Activated CD8-positive, alpha-beta memory T cell treated with anti-CD3 and anti-CD28 coated beads for 24 hours (primary cell): Measurements from ENCODE around the gene TACC2.
"Not testable (repeated sequence)": the region's sequence is repeated elsewhere in the genome, so short reads cannot be mapped to it uniquely, and the experiment has no call there.

ENCODE experiments used
- DNase-seq: peaks from one replicate; pipeline ENCODE4 v3.0.0-alpha.2; 2020

The TACC2 gene

GRCh38 chr10:121984463-121984862 lies 4.5 kb upstream of the TACC2 start:
- DNase-seq, result no peak

GRCh38 chr10:121990015-121990677 lies 1.2 kb downstream of the TACC2 start:
- no peak for DNase-seq

- not testable (repeated sequence) for DNase-seq
Observed at GRCh38 chr10:121991727-121992126, 2.8 kb downstream of the TACC2 start.

- no peak for DNase-seq
Observed at GRCh38 chr10:121994429-121994941, 5.5 kb downstream of the TACC2 start.

GRCh38 chr10:121998462-121998861 lies 9.5 kb downstream of the TACC2 start:
- DNase-seq, result no peak

- no peak for DNase-seq
Observed at GRCh38 chr10:121999301-121999700, 10.3 kb downstream of the TACC2 start.

- no peak for DNase-seq
Observed at GRCh38 chr10:122001698-122002097, 12.7 kb downstream of the TACC2 start.

- DNase-seq, result no peak
Observed at GRCh38 chr10:122007415-122007814, 18.5 kb downstream of the TACC2 start.

GRCh38 chr10:122010405-122011050 lies 21.6 kb downstream of the TACC2 start:
- DNase-seq, result no peak

GRCh38 chr10:122012731-122013130 lies 23.8 kb downstream of the TACC2 start:
- DNase-seq, result no peak

GRCh38 chr10:122013311-122013780 lies 24.4 kb downstream of the TACC2 start:
- DNase-seq, result no peak

- no peak for DNase-seq
Observed at GRCh38 chr10:122014652-122015248, 25.8 kb downstream of the TACC2 start.

- not testable (repeated sequence) for DNase-seq
Observed at GRCh38 chr10:122017926-122018325, 29.0 kb downstream of the TACC2 start.

GRCh38 chr10:122018491-122018890 lies 29.5 kb downstream of the TACC2 start:
- no peak for DNase-seq

GRCh38 chr10:122018951-122019413 lies 30.0 kb downstream of the TACC2 start:
- no peak for DNase-seq

GRCh38 chr10:122019414-122019975 lies 30.5 kb downstream of the TACC2 start:
- DNase-seq, result no peak

GRCh38 chr10:122020226-122020625 lies 31.3 kb downstream of the TACC2 start:
- no peak for DNase-seq

- no peak for DNase-seq
Observed at GRCh38 chr10:122021379-122021778, 32.4 kb downstream of the TACC2 start.

GRCh38 chr10:122021828-122022227 lies 32.9 kb downstream of the TACC2 start:
- no peak for DNase-seq

GRCh38 chr10:122022276-122022675 lies 33.3 kb downstream of the TACC2 start:
- no peak for DNase-seq

GRCh38 chr10:122023257-122023656 lies 34.3 kb downstream of the TACC2 start:
- not testable (repeated sequence) for DNase-seq

GRCh38 chr10:122029499-122030199 lies 40.7 kb downstream of the TACC2 start:
- no peak for DNase-seq

- DNase-seq, result no peak
Observed at GRCh38 chr10:122030200-122030552, 41.2 kb downstream of the TACC2 start.
